ENCODE data around the gene KCNC2. TPM values are rescaled to one million over a fixed set of nuclear protein-coding genes. Genes with fewer than 3 reads are reported as not detected.

The KCNC2 gene
- total RNA-seq, 2 donors from 2014 or later: 0.26 TPM; not detected in 1

DNA sequence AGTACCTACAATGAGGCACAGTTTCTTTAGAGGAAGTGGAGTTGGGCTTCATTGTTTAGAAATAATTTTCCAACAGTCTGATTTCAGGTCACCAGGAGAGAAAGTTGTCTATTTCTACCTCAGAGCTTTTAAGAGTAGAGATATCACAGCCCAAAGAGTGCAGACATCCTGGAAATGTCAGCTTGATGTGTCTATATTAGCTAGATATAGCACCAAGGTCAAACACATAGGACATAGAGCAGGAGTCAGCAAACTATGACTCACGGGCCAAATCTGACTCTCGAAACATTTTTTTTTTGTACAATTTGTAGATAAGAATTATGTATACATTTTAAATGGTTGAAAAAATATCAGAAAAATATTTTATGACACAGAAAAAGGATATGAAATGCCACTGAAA is 53.7 kb downstream of the KCNC2 start:
- Histone ChIP-seq H3K27ac (no peak overlapping the region), H3K27me3 (no peaks in the 10 kb centered on the region), H3K9me3 (no peaks in the 10 kb centered on the region), H3K4me3 (no peak overlapping the region), H3K4me1 (no peaks in the 10 kb centered on the region), H3K36me3 (replicated peaks in 1 of 2; ENCODE audit: insufficient read depth in 1 of 2, low read depth in 2 of 2) (no peaks in the 10 kb centered on the region)
- intact Hi-C loops (cut with DNase I): no loop called here
- 27 to 33% methylated on average over 2 of the region's 2 CpGs for WGBS, 2 donors
- TF ChIP-seq POLR2A (IDR thresholded peaks at IDR 0.05): no peak
- TF ChIP-seq, protein P1, sequence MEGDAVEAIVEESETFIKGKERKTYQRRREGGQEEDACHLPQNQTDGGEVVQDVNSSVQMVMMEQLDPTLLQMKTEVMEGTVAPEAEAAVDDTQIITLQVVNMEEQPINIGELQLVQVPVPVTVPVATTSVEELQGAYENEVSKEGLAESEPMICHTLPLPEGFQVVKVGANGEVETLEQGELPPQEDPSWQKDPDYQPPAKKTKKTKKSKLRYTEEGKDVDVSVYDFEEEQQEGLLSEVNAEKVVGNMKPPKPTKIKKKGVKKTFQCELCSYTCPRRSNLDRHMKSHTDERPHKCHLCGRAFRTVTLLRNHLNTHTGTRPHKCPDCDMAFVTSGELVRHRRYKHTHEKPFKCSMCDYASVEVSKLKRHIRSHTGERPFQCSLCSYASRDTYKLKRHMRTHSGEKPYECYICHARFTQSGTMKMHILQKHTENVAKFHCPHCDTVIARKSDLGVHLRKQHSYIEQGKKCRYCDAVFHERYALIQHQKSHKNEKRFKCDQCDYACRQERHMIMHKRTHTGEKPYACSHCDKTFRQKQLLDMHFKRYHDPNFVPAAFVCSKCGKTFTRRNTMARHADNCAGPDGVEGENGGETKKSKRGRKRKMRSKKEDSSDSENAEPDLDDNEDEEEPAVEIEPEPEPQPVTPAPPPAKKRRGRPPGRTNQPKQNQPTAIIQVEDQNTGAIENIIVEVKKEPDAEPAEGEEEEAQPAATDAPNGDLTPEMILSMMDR (IDR thresholded peaks at IDR 0.05): no peak
- DNase-seq (no peak), ATAC-seq (no peak)

DNA sequence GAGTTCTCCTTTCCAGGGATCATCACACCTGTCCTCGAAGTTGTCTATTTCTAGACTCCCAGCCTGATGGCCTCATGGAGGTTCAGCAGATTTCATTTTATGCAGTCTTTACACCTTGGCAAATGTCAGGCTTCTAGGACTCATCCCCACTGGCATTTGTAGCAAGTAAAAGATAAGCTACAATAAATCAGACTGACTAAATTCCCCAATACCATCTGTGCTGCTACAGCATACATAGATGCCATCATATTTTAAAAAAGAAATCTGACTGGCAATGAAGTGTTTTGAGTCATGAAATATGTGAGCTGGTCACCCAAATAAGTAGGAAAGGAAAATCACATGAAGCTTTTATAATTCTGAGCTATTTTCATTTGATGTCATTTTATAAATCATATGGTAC is 55.3 kb downstream of the KCNC2 start:
- intact Hi-C loops (cut with DNase I): no loop called here
- Histone ChIP-seq H3K4me3 (no peak overlapping the region), H3K4me1 (no peaks in the 10 kb centered on the region), H3K27me3 (no peaks in the 10 kb centered on the region), H3K27ac (no peak overlapping the region), H3K9me3 (no peaks in the 10 kb centered on the region), H3K36me3 (replicated peaks in 1 of 2; ENCODE audit: insufficient read depth in 1 of 2, low read depth in 2 of 2) (no peaks in the 10 kb centered on the region)
- WGBS, 2 donors: 45 to 55% methylated on average over 1 of the region's 1 CpG
- DNase-seq (no peak), ATAC-seq (no peak)
- TF ChIP-seq POLR2A (IDR thresholded peaks at IDR 0.05): no peak
- TF ChIP-seq, protein P1 (IDR thresholded peaks at IDR 0.05): no peak

DNA sequence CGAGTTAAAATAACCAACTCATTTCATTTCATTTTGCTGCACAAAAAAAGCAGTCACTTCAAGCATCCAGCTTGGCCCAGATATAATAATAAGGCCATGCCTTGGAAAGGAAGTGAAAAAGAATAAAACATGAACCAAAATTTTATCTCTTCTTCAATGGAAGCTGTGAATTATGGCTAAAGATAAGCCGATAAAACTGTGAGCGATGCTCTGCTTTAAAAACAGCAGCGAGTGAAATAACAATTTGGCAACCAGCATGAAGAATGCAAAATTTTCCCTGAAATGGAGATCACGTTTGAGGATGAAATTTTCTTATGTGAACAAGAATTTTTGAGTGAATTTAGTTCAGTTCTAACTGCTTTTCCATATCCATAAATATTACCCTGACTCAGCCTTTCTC is 70.4 kb downstream of the KCNC2 start:
- Histone ChIP-seq H3K27me3 (no peaks in the 10 kb centered on the region), H3K4me1 (no peaks in the 10 kb centered on the region), H3K9me3 (no peaks in the 10 kb centered on the region), H3K36me3 (replicated peaks in 1 of 2; ENCODE audit: insufficient read depth in 1 of 2, low read depth in 2 of 2) (no peaks in the 10 kb centered on the region), H3K27ac (no peak overlapping the region), H3K4me3 (no peak overlapping the region)
- ATAC-seq (no peak), DNase-seq (no peak)
- TF ChIP-seq, protein P1 (IDR thresholded peaks at IDR 0.05): no peak
- no peak for TF ChIP-seq POLR2A (IDR thresholded peaks at IDR 0.05)
- intact Hi-C loops (cut with DNase I): no loop called here
- WGBS, 2 donors: 69 to 73% methylated on average over 5 of the region's 5 CpGs

DNA sequence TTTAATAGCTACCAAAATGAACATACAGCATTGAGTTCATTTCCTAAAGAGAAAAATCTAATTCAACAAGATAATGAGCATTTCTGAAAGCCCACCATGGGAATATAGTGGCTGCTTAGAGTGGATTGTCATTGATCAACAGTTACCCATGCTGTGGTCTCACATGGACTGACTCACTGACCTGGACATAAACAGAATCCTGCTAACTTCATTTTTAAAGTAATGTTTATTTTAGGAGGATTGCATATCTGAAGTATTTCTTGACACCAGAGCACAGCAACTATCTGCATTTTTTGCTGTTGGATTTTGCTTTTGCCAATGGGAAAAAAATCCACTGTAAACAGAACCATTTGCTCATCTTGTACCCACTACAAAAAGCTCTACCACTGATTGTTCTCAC is 71.7 kb downstream of the KCNC2 start:
- ATAC-seq (no peak), DNase-seq (no peak)
- no peaks in the 10 kb centered on the region for H3K36me3 ChIP-seq (replicated peaks in 1 of 2; ENCODE audit: insufficient read depth in 1 of 2, low read depth in 2 of 2)
- H3K4me3 ChIP-seq: no peak overlapping the region
- intact Hi-C loops (cut with DNase I): no loop called here
- TF ChIP-seq, protein P1 (IDR thresholded peaks at IDR 0.05): no peak
- no peak for TF ChIP-seq POLR2A (IDR thresholded peaks at IDR 0.05)
- H3K4me1 ChIP-seq: no peaks in the 10 kb centered on the region
- H3K9me3 ChIP-seq: no peaks in the 10 kb centered on the region
- no peak overlapping the region for H3K27ac ChIP-seq
- no peaks in the 10 kb centered on the region for H3K27me3 ChIP-seq

DNA sequence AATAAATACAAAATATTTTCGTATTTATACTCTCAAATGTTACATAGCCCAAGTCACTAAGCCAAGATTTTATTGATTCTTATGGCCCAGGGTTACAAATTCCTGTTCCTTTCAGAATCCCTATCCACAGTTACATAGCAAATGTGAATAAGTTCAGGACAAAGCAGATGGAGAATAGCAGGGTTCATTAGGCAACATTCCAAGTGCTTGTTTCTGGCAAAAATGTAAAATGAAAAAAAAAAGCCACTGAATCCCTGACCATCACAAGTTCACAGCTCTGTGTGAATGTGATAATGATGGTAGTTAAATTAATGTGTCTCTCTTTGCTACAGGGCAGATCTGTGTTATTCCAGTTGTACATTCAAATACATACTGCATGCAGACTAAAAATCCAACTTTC is 74.6 kb downstream of the KCNC2 start:
- no peak overlapping the region for H3K27ac ChIP-seq
- no peaks in the 10 kb centered on the region for H3K27me3 ChIP-seq
- H3K9me3 ChIP-seq: no peaks in the 10 kb centered on the region
- intact Hi-C loops (cut with DNase I): no loop called here
- no peaks in the 10 kb centered on the region for H3K36me3 ChIP-seq (replicated peaks in 1 of 2; ENCODE audit: insufficient read depth in 1 of 2, low read depth in 2 of 2)
- no peak overlapping the region for H3K4me3 ChIP-seq
- no peaks in the 10 kb centered on the region for H3K4me1 ChIP-seq
- TF ChIP-seq POLR2A (IDR thresholded peaks at IDR 0.05): no peak
- TF ChIP-seq, protein P1 (IDR thresholded peaks at IDR 0.05): no peak
- ATAC-seq: no peak
- no peak for DNase-seq
- whole genome bisulfite sequencing, 2 donors: 6 to 7% methylated on average over 1 of the region's 1 CpG
